HCT116 (cell line): Measurements from ENCODE around the gene CORO2B. TPM values are rescaled to one million over a fixed set of nuclear protein-coding genes. Genes with fewer than 3 reads are reported as not detected.
A peak's percentile ranks its signal among the peaks of the same experiment; 100 is the strongest.

Experiments
- ATAC-seq: fragments of 200-7000 bp; cut with Tn5 transposase; 2 replicates; pipeline ENCODE4 v1.9.1; 2020; ENCODE audit warnings: mild to moderate bottlenecking, moderate library complexity
- BruUV-seq: library from RNA; stranded (reverse); fragments of 400-500 nt; replicated peaks from 2 replicates; lab custom pipeline; 2021; lab: Mats Ljungman, UMichigan
- CTCF ChIA-PET: fragments of 300-600 bp; sonication (Branson Sonifier 250); formaldehyde crosslinking; loops from one replicate; lab custom pipeline; 2021; ENCODE audit warnings: antibody characterized with exemption; lab: Charles Lee
- POLR2A ChIA-PET: fragments of 300-600, 350-600 bp; sonication (Branson Sonifier 250); formaldehyde crosslinking; loops from one replicate; lab custom pipeline; 2021; ENCODE audit warnings: antibody characterized with exemption; lab: Charles Lee
- RAD21 ChIA-PET, 2 experiments: fragments of 300-600 bp; sonication (Branson Sonifier 250); formaldehyde crosslinking; loops; one replicate each; lab custom pipeline; 2023; ENCODE audit warnings: low total read pairs in 2 of 2; ENCODE audit not compliant: uncharacterized antibody in 2 of 2, unreplicated experiment in 2 of 2, low non-redundant PET in 1 of 2; lab: Charles Lee
- DNase-seq: peaks from one replicate; pipeline ENCODE4 v3.0.0-alpha.2; 2010; ENCODE audit warnings: low read depth, low spot score
- H2AFZ ChIP-seq: fragments of 200-600 bp; shearing (Covaris generic), sonication (generic); 2 replicates; pipeline ENCODE4 v1.6.1; 2017; ENCODE audit warnings: low read depth, mixed run types, mixed read lengths, antibody characterized with exemption, low read length; ENCODE audit not compliant: poor library complexity, severe bottlenecking
- H3K27ac ChIP-seq: 2 replicates; pipeline ENCODE4 v1.5.1; 2012; ENCODE audit warnings: low read depth, low read length
- H3K27me3 ChIP-seq: fragments of 200-600 bp; sonication (generic); 2 replicates; pipeline ENCODE4 v1.6.1; 2016; ENCODE audit warnings: mixed run types, low read length, mixed read lengths; ENCODE audit not compliant: insufficient read depth
- H3K36me3 ChIP-seq, 2 experiments: fragments of 200-500 bp in 1 of 2; fragments of 200-600 bp in 1 of 2; sonication (Bioruptor generic) in 1 of 2; sonication (generic) in 1 of 2; 2 replicates each; pipeline versions ENCODE4 v1.5.1 to v1.6.1; 2014 to 2016; ENCODE audit warnings: low read length in 2 of 2, inconsistent platforms in 1 of 2, mixed read lengths in 1 of 2, mixed run types in 1 of 2; ENCODE audit not compliant: insufficient read depth in 2 of 2, control insufficient read depth in 1 of 2
- H3K4me1 ChIP-seq, 2 experiments: fragments of 200-600 bp in 1 of 2; sonication (generic) in 1 of 2; 2 replicates each; pipeline versions ENCODE4 v1.5.1 to v1.6.1; 2012 to 2017; ENCODE audit warnings: low read length in 2 of 2, inconsistent platforms in 1 of 2, mild to moderate bottlenecking in 1 of 2, mixed read lengths in 1 of 2, mixed run types in 1 of 2, moderate library complexity in 1 of 2; ENCODE audit not compliant: insufficient read depth in 2 of 2, control insufficient read depth in 1 of 2
- H3K4me2 ChIP-seq: fragments of 200-600 bp; sonication (generic); 2 replicates; pipeline ENCODE4 v1.6.1; 2017; ENCODE audit warnings: mixed run types, low read length, mixed read lengths
- H3K4me3 ChIP-seq, 2 experiments: fragments of 200-600 bp in 1 of 2; sonication (generic) in 1 of 2; replicated peaks in 1 of 2; 2 replicates each; pipeline ENCODE4 v1.5.1; 2011 to 2016; ENCODE audit warnings: low read length in 2 of 2, control low read depth in 1 of 2, low read depth in 1 of 2, mild to moderate bottlenecking in 1 of 2, mixed read lengths in 1 of 2, mixed run types in 1 of 2
- H3K79me2 ChIP-seq: fragments of 200-600 bp; sonication (generic); 2 replicates; pipeline ENCODE4 v1.6.1; 2017; ENCODE audit warnings: mild to moderate bottlenecking, mixed run types, low read length, moderate library complexity, mixed read lengths; ENCODE audit not compliant: insufficient read depth
- H3K9ac ChIP-seq: fragments of 200-600 bp; sonication (generic); 2 replicates; pipeline ENCODE4 v1.6.1; 2016; ENCODE audit warnings: low read length, mixed read lengths
- H3K9me2 ChIP-seq: fragments of 200-600 bp; sonication (generic), shearing (Covaris generic); 2 replicates; pipeline ENCODE4 v1.6.1; 2017; ENCODE audit warnings: mixed run types, mild to moderate bottlenecking, moderate library complexity; ENCODE audit not compliant: insufficient read depth
- H3K9me3 ChIP-seq, 2 experiments: fragments of 200-500 bp in 1 of 2; fragments of 200-600 bp in 1 of 2; sonication (Bioruptor generic) in 1 of 2; sonication (generic) in 1 of 2; 2 replicates each; pipeline ENCODE4 v1.6.1; 2014 to 2017; ENCODE audit warnings: low read length in 2 of 2, mixed read lengths in 2 of 2, inconsistent platforms in 1 of 2, low read depth in 1 of 2, mild to moderate bottlenecking in 1 of 2, mixed run types in 1 of 2, moderate library complexity in 1 of 2; ENCODE audit not compliant: control insufficient read depth in 1 of 2, insufficient read depth in 1 of 2
- H4K20me1 ChIP-seq: fragments of 200-600 bp; sonication (generic), shearing (Covaris generic); 2 replicates; pipeline ENCODE4 v1.6.1; 2017; ENCODE audit warnings: mixed run types, mild to moderate bottlenecking, moderate library complexity; ENCODE audit not compliant: insufficient read depth
- ELF1 ChIP-seq: IDR thresholded peaks from 2 replicates; pipeline ENCODE4 v1.6.1; 2012; ENCODE audit warnings: low read depth, borderline replicate concordance
- JUND ChIP-seq: IDR thresholded peaks from 2 replicates; pipeline ENCODE4 v1.6.1; 2012
- POLR2A ChIP-seq: IDR thresholded peaks from 2 replicates; pipeline ENCODE4 v1.7.0; 2011; ENCODE audit warnings: borderline replicate concordance; ENCODE audit not compliant: insufficient read depth, insufficient read length; ENCODE audit errors: extremely low read depth
- RAD21 ChIP-seq: IDR thresholded peaks from 2 replicates; pipeline ENCODE4 v1.6.1; 2012; ENCODE audit warnings: low read depth, mild to moderate bottlenecking
- SRF ChIP-seq: IDR thresholded peaks from 2 replicates; pipeline ENCODE4 v1.6.1; 2012; ENCODE audit warnings: low read depth
- ZBTB33 ChIP-seq: IDR thresholded peaks from 2 replicates; pipeline ENCODE4 v1.6.1; 2011; ENCODE audit warnings: mild to moderate bottlenecking, low read length, moderate library complexity; ENCODE audit not compliant: insufficient replicate concordance; ENCODE audit errors: extremely low read depth
- intact Hi-C: fragments of 100-400 bp; cut with micrococcal nuclease; formaldehyde crosslinking; loops from 2 replicates; pipeline ENCODE4 v1.10.0; 2022
- total RNA-seq: library from RNA; stranded (reverse); gene quantifications from one replicate; pipeline ENCODE4 v1.2.1, GENCODE V29; 2021; ENCODE audit not compliant: unreplicated experiment

CORO2B gene
- total RNA-seq, 1 experiment from 2014 or later = 2.8 TPM

- no peak for ATAC-seq
- no peaks in the 10 kb centered on the region for H4K20me1 ChIP-seq
- H3K4me1 ChIP-seq = peaks cover 28 to 90% of the 10 kb centered on the region in 2 experiments
- no peaks in the 10 kb centered on the region for H3K36me3 ChIP-seq
- ChIA-PET RAD21 (interaction anchor here in 1 of 2 experiments (1.2 kb wide), 1 partner anchor 55 kb away, joined by 3 read pairs; no protein-coding TSS in a partner anchor), CTCF (no interaction called here)
- H3K9me2 ChIP-seq = no peaks in the 10 kb centered on the region
- H3K27ac ChIP-seq = no peak overlapping the region
- H3K4me2 ChIP-seq = peak overlapping the region; percentile 69
- no TSS peak for BruUV-seq
- H3K9me3 ChIP-seq = no peaks in the 10 kb centered on the region
- DNase-seq = no peak
- peak overlapping the region in 1 of 2 experiments; percentile 34; a peak in 1 of 4 replicates for H3K4me3 ChIP-seq
- no peak overlapping the region for H2AFZ ChIP-seq
- no peaks in the 10 kb centered on the region for H3K79me2 ChIP-seq
- TF ChIP-seq ZBTB33 (no peak), JUND (no peak), POLR2A (no peak), ELF1 (no peak), SRF (no peak), RAD21 (no peak)
- TF ChIP-seq, all 23 proteins: peak for 0
- intact Hi-C loops = no loop called here
- Histone ChIP-seq H3K9ac (peak overlapping the region; percentile 35), H3K27me3 (no peaks in the 10 kb centered on the region)
- POLR2A ChIA-PET = interaction anchor here (1.0 to 2.1 kb wide), 2 partner anchors 8 to 10 kb away, joined by 3 to 6 read pairs; no protein-coding TSS in a partner anchor
Observed at GRCh38 chr15:68584756-68585573, 6.2 kb downstream of the CORO2B start.
